Osteocyte (in vitro differentiated cells): ENCODE results near the gene CTBP2. TPM values are rescaled to one million over a fixed set of nuclear protein-coding genes. Genes with fewer than 3 reads are reported as not detected.

Experiments
- DNase-seq: peaks from one replicate; pipeline ENCODE4 v3.0.0; 2021; ENCODE audit warnings: mixed read lengths; ENCODE audit not compliant: unreplicated experiment; ENCODE audit errors: extremely low spot score
- H3K27ac Mint-ChIP-seq: one replicate; pipeline ENCODE4 v1.8.0; 2021; ENCODE audit warnings: mild to moderate bottlenecking, mixed read lengths; ENCODE audit not compliant: unreplicated experiment
- H3K27me3 Mint-ChIP-seq: one replicate; pipeline ENCODE4 v1.8.0; 2021; ENCODE audit warnings: mixed read lengths; ENCODE audit not compliant: unreplicated experiment
- H3K36me3 Mint-ChIP-seq: one replicate; pipeline ENCODE4 v1.8.0; 2021; ENCODE audit warnings: mixed read lengths; ENCODE audit not compliant: unreplicated experiment
- H3K4me1 Mint-ChIP-seq: one replicate; pipeline ENCODE4 v1.8.0; 2021; ENCODE audit warnings: mixed read lengths; ENCODE audit not compliant: unreplicated experiment
- H3K4me3 Mint-ChIP-seq: one replicate; pipeline ENCODE4 v1.8.0; 2021; ENCODE audit warnings: mild to moderate bottlenecking, moderate library complexity, mixed read lengths; ENCODE audit not compliant: unreplicated experiment
- H3K9me3 Mint-ChIP-seq: one replicate; pipeline ENCODE4 v1.8.0; 2021; ENCODE audit warnings: mixed read lengths; ENCODE audit not compliant: unreplicated experiment
- CTCF ChIP-seq: fragments of 200-600 bp; sonication (generic); IDR thresholded peaks from 2 replicates; pipeline ENCODE4 v1.5.0; 2021; ENCODE audit warnings: antibody characterized with exemption, mild to moderate bottlenecking, moderate library complexity
- total RNA-seq: library from RNA; stranded (reverse); gene quantifications from 2 replicates; pipeline ENCODE4 v1.2.1, GENCODE V29; 2021

Gene CTBP2
- total RNA-seq, 1 donor from 2014 or later: 125 TPM

GRCh38 chr10:125097409-125098070, 62.8 kb downstream of the CTBP2 start:
- Mint-ChIP-seq H3K9me3 (no peaks in the 10 kb centered on the region), H3K27me3 (no peaks in the 10 kb centered on the region), H3K4me1 (peaks cover 62% of the 10 kb centered on the region), H3K4me3 (no peak overlapping the region), H3K36me3 (peaks cover 10% of the 10 kb centered on the region), H3K27ac (no peak overlapping the region)
- no peak for DNase-seq
- no peak for TF ChIP-seq CTCF

GRCh38 chr10:125096975-125097374, 63.4 kb downstream of the CTBP2 start:
- Mint-ChIP-seq H3K36me3 (peaks cover 8% of the 10 kb centered on the region), H3K9me3 (no peaks in the 10 kb centered on the region), H3K27me3 (no peaks in the 10 kb centered on the region), H3K4me3 (no peak overlapping the region), H3K4me1 (peaks cover 62% of the 10 kb centered on the region), H3K27ac (no peak overlapping the region)
- TF ChIP-seq CTCF: no peak
- DNase-seq: no peak

DNA sequence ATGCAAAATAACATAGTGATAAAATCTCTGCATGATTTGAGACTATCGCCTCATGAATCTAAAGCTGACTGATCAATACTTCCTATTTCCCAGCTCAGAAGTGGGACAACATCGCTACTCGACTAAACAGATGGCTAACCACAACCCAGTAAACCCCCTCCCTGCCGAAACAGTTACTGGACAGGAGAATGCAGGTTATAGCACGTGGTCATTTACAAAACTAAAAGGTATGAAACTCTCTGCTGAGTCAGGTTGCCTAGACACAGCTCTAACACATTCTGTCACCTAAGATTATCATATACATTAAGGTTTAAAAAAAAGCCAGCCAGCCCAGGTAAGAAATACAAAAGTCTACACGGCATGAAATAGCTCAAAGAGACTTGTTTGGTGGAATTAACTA, 64.0 kb downstream of the CTBP2 start:
- Mint-ChIP-seq H3K36me3 (peaks cover 7% of the 10 kb centered on the region), H3K27me3 (no peaks in the 10 kb centered on the region), H3K9me3 (no peaks in the 10 kb centered on the region), H3K4me3 (no peak overlapping the region), H3K4me1 (peaks cover 63% of the 10 kb centered on the region), H3K27ac (peak overlapping the region; percentile 57)
- no peak for DNase-seq
- TF ChIP-seq CTCF: no peak

DNA sequence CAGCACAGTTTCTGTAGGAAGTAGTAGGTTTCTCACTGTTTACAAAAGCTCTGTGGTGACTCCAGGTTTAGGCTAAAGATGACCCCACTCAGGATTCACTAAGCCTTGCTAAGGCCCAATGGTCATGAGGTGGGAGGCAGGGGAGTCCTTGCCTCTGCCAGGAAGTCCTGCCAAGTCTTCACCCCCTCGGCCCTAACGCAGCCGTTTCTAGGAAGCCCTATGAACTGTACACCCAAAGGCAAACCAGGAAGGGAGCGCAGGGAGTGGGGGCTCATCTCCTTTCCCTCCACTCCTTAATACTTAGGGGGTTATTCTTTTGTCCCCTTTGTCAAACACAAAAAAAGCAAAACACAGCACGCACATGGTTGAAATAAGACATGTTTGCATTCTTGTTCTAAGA, 64.6 kb downstream of the CTBP2 start:
- Mint-ChIP-seq H3K27me3 (no peaks in the 10 kb centered on the region), H3K9me3 (no peaks in the 10 kb centered on the region), H3K36me3 (peaks cover 7% of the 10 kb centered on the region), H3K4me1 (peaks cover 65% of the 10 kb centered on the region), H3K27ac (peak overlapping the region; percentile 57), H3K4me3 (no peak overlapping the region)
- DNase-seq: no peak
- no peak for TF ChIP-seq CTCF

GRCh38 chr10:125095228-125095627, 65.1 kb downstream of the CTBP2 start:
- Mint-ChIP-seq H3K27ac (peak overlapping the region; percentile 57), H3K27me3 (no peaks in the 10 kb centered on the region), H3K9me3 (no peaks in the 10 kb centered on the region), H3K36me3 (peaks cover 6% of the 10 kb centered on the region), H3K4me1 (peaks cover 67% of the 10 kb centered on the region), H3K4me3 (no peak overlapping the region)
- DNase-seq: no peak
- no peak for TF ChIP-seq CTCF
